HepG2 (cell line): ENCODE results near the gene NFATC4. TPM values are rescaled to one million over a fixed set of nuclear protein-coding genes. Genes with fewer than 3 reads are reported as not detected.

Experiments used
- ATAC-seq: fragments of 200-7000 bp; cut with Tn5 transposase; 3 replicates; pipeline ENCODE4 v1.9.1; 2020; ENCODE audit warnings: mild to moderate bottlenecking, moderate library complexity
- BruUV-seq: library from RNA; stranded (reverse); fragments of 400-500 nt; replicated peaks from 2 replicates; lab custom pipeline; 2021; lab: Mats Ljungman, UMichigan
- CTCF ChIA-PET: fragments of 300-600 bp; formaldehyde crosslinking; extraction: SDS; loops from one replicate; lab custom pipeline; 2021; ENCODE audit warnings: low total read pairs, inconsistent platforms, low intra/inter-chr PET ratio; lab: Yijun Ruan, JAX
- POLR2A ChIA-PET: fragments of 350-600 bp; sonication (Branson Sonifier 250); formaldehyde crosslinking; loops from one replicate; lab custom pipeline; 2020; ENCODE audit warnings: antibody characterized with exemption, inconsistent platforms; lab: Yijun Ruan, JAX
- DNase-seq: peaks from one replicate; pipeline ENCODE4 v3.0.0-alpha.2; 2015; ENCODE audit warnings: low spot score
- FAIRE-seq: peaks from 3 replicates; lab custom pipeline; 2011; peaks lifted over from hg19 to GRCh38; lab: Jason Lieb, UNC
- H2AFZ ChIP-seq: one replicate; pipeline ENCODE4 v1.6.1; 2011; ENCODE audit warnings: low read length, inconsistent platforms
- H3K27ac ChIP-seq: fragments of 300-600 bp; 3 replicates; pipeline ENCODE4 v1.8.0; 2011; ENCODE audit warnings: mixed run types, mild to moderate bottlenecking, mixed read lengths, low read length, inconsistent platforms; ENCODE audit not compliant: insufficient read depth; ENCODE audit errors: extremely low read length
- H3K27me3 ChIP-seq, 2 experiments: fragments of 200-600 bp in 1 of 2; 2 replicates in 1 of 2; 3 replicates in 1 of 2; pipeline versions ENCODE4 v1.6.0 to v1.8.0; 2011; ENCODE audit warnings: low read length in 2 of 2, mild to moderate bottlenecking in 2 of 2, moderate library complexity in 2 of 2, inconsistent platforms in 1 of 2; ENCODE audit not compliant: insufficient read depth in 2 of 2, control insufficient read depth in 1 of 2
- H3K36me3 ChIP-seq, 2 experiments: fragments of 200-600 bp in 1 of 2; replicated peaks in 1 of 2; 2 replicates in 1 of 2; 3 replicates in 1 of 2; pipeline versions ENCODE4 v1.5.1 to v1.8.0; 2011; ENCODE audit warnings: low read length in 2 of 2, inconsistent platforms in 1 of 2; ENCODE audit not compliant: insufficient read depth in 2 of 2, control insufficient read depth in 1 of 2
- H3K4me1 ChIP-seq: 2 replicates; pipeline ENCODE4 v1.5.1; 2012; ENCODE audit warnings: low read length, inconsistent platforms; ENCODE audit not compliant: insufficient read depth
- H3K4me2 ChIP-seq: 2 replicates; pipeline ENCODE4 v1.6.0; 2011; ENCODE audit warnings: low read depth, low read length, inconsistent platforms
- H3K4me3 ChIP-seq, 3 experiments: fragments of 200-600 bp in 1 of 3; sonication (generic), shearing (Covaris generic) in 1 of 3; replicated peaks in 1 of 3; 2 replicates each; pipeline ENCODE4 v1.5.1; 2011 to 2016; ENCODE audit warnings: low read length in 3 of 3, inconsistent platforms in 2 of 3, low read depth in 2 of 3, mild to moderate bottlenecking in 2 of 3, control low read depth in 1 of 3, mixed read lengths in 1 of 3; ENCODE audit not compliant: insufficient read depth in 1 of 3
- H3K79me2 ChIP-seq: one replicate; pipeline ENCODE4 v1.6.1; 2011; ENCODE audit warnings: low read length, inconsistent platforms; ENCODE audit not compliant: insufficient read depth
- H3K9ac ChIP-seq: 2 replicates; pipeline ENCODE4 v1.6.0; 2011; ENCODE audit warnings: mild to moderate bottlenecking, low read depth, low read length, inconsistent platforms; ENCODE audit not compliant: insufficient read depth
- H3K9me3 ChIP-seq: 2 replicates; pipeline ENCODE4 v1.5.1; 2012; ENCODE audit warnings: mild to moderate bottlenecking, low read length
- H4K20me1 ChIP-seq: 2 replicates; pipeline ENCODE4 v1.6.0; 2011; ENCODE audit warnings: inconsistent platforms, mild to moderate bottlenecking, low read length, moderate library complexity; ENCODE audit not compliant: insufficient read depth
- CHCHD3 ChIP-seq: sonication (generic); formaldehyde crosslinking; IDR thresholded peaks from 2 replicates; pipeline ENCODE4 v1.8.0; 2022; ENCODE audit warnings: mild to moderate bottlenecking, missing genetic modification reagents, moderate library complexity
- CREB1 ChIP-seq, 2 experiments: fragments of 450-650 bp in 1 of 2; IDR thresholded peaks; 2 replicates each; pipeline ENCODE4 v1.6.1; 2016 to 2017; ENCODE audit warnings: control low read depth in 1 of 2, mild to moderate bottlenecking in 1 of 2, missing compliant biosample characterization in 1 of 2, missing genetic modification characterization in 1 of 2
- GTF2F1 ChIP-seq: fragments of 150-350 bp; IDR thresholded peaks from 2 replicates; pipeline ENCODE4 v1.6.1; 2014; ENCODE audit warnings: low read length
- HCFC1 ChIP-seq: fragments of 150-350 bp; IDR thresholded peaks from 2 replicates; pipeline ENCODE4 v1.6.1; 2014; ENCODE audit warnings: low read depth, low read length
- KMT2A ChIP-seq: sonication (generic); formaldehyde crosslinking; IDR thresholded peaks from 2 replicates; pipeline ENCODE4 v1.4.0; 2020; ENCODE audit warnings: missing genetic modification reagents
- MBD4 ChIP-seq: IDR thresholded peaks from 2 replicates; pipeline ENCODE4 v1.6.1; 2012; ENCODE audit warnings: low read length, inconsistent platforms, borderline replicate concordance
- NR3C1 ChIP-seq: sonication (generic); formaldehyde crosslinking; IDR thresholded peaks from 2 replicates; pipeline ENCODE4 v1.4.0; 2020; ENCODE audit warnings: missing genetic modification reagents
- RARA ChIP-seq: IDR thresholded peaks from 2 replicates; pipeline ENCODE4 v1.6.1; 2016; ENCODE audit warnings: missing genetic modification reagents, missing compliant biosample characterization
- SMC3 ChIP-seq: IDR thresholded peaks from 2 replicates; pipeline ENCODE4 v1.6.1; 2011; ENCODE audit warnings: low read length, improper control_type of control experiment
- SP5 ChIP-seq: IDR thresholded peaks from 2 replicates; pipeline ENCODE4 v1.6.1; 2016; ENCODE audit warnings: low read depth, borderline replicate concordance
- WIZ ChIP-seq: sonication (generic); formaldehyde crosslinking; IDR thresholded peaks from 2 replicates; pipeline ENCODE4 v1.5.1; 2020; ENCODE audit warnings: mild to moderate bottlenecking, missing genetic modification reagents
- ZBTB20 ChIP-seq: sonication (generic); formaldehyde crosslinking; IDR thresholded peaks from 2 replicates; pipeline ENCODE4 v1.8.1; 2023; ENCODE audit warnings: missing genetic modification reagents, low read depth, mild to moderate bottlenecking, borderline replicate concordance
- ZEB1 ChIP-seq: IDR thresholded peaks from 2 replicates; pipeline ENCODE4 v1.6.1; 2012; ENCODE audit warnings: mild to moderate bottlenecking, low read depth, inconsistent platforms; ENCODE audit not compliant: insufficient replicate concordance
- ZFAT ChIP-seq: sonication (generic); formaldehyde crosslinking; conservative IDR thresholded peaks from 2 replicates; pipeline ENCODE4 v1.8.1; 2023; ENCODE audit warnings: missing genetic modification reagents, inconsistent platforms
- ZNF282 ChIP-seq: fragments of 450-650 bp; IDR thresholded peaks from 2 replicates; pipeline ENCODE4 v1.6.1; 2018; ENCODE audit not compliant: partially characterized antibody
- ZNF547 ChIP-seq: sonication (generic); formaldehyde crosslinking; IDR thresholded peaks from 2 replicates; pipeline ENCODE4 v1.5.1; 2020; ENCODE audit warnings: mild to moderate bottlenecking, missing genetic modification reagents
- ZNF550 ChIP-seq: sonication (generic); formaldehyde crosslinking; IDR thresholded peaks from 2 replicates; pipeline ENCODE4 v1.4.0; 2020; ENCODE audit warnings: mild to moderate bottlenecking, missing genetic modification reagents, borderline replicate concordance
- ZNF557 ChIP-seq: sonication (generic); formaldehyde crosslinking; IDR thresholded peaks from 2 replicates; pipeline ENCODE4 v1.4.0; 2020; ENCODE audit warnings: missing genetic modification reagents
- ZNF709 ChIP-seq: sonication (generic); formaldehyde crosslinking; IDR thresholded peaks from 2 replicates; pipeline ENCODE4 v1.5.0; 2020; ENCODE audit warnings: mild to moderate bottlenecking, missing genetic modification reagents
- WGBS: methylation state at CpG from one replicate; pipeline ENCODE4 v1.1.6; 2017; ENCODE audit warnings: low lambda C conversion rate; 5-methylcytosine and 5-hydroxymethylcytosine counted together
- in situ Hi-C: cut with HindIII; loops from 2 replicates; pipeline ENCODE4 v1.10.0; 2017; ENCODE audit warnings: low pct_unique_long_range_greater_than_20kb; ENCODE audit not compliant: extremely low pct_ligation_motif_present
- intact Hi-C: fragments of 100-400 bp; cut with micrococcal nuclease; formaldehyde crosslinking; loops from one replicate; pipeline ENCODE4 v1.10.0; 2022; ENCODE audit not compliant: unreplicated experiment
- polyA plus RNA-seq, 8 experiments: library from polyadenylated mRNA; depleted of rRNA in 3 of 8; stranded (reverse) in 7 of 8; unstranded in 1 of 8; fragments of >200 nt; fragmentation: Illumina TruSeq in 4 of 8; extraction: Trizol in 4 of 8; gene quantifications; 2 replicates each; pipeline versions ENCODE4 v1.2.1 to v1.2.3, GENCODE V29; 2011 to 2016; ENCODE audit warnings: low read depth in 4 of 8, missing spikeins in 1 of 8, mixed read lengths in 1 of 8; ENCODE audit not compliant: insufficient read depth in 1 of 8
- total RNA-seq, 5 experiments: library from RNA; depleted of rRNA; stranded (reverse); fragments of >200 nt; fragmentation: Illumina TruSeq; extraction: Trizol; gene quantifications; 2 replicates each; pipeline ENCODE4 v1.2.3, GENCODE V29; 2016; ENCODE audit warnings: low read depth in 1 of 5
- TF ChIP-seq, protein P1 (sequence below): IDR thresholded peaks from 2 replicates; pipeline ENCODE4 v1.6.1; 2012; ENCODE audit warnings: inconsistent platforms
- TF ChIP-seq, protein P2 (sequence below): sonication (generic); formaldehyde crosslinking; IDR thresholded peaks from 2 replicates; pipeline ENCODE4 v1.4.0; 2020; ENCODE audit warnings: missing genetic modification reagents
- TF ChIP-seq, protein P3 (sequence below): sonication (generic); formaldehyde crosslinking; IDR thresholded peaks from 2 replicates; pipeline ENCODE4 v1.5.1; 2020; ENCODE audit warnings: mild to moderate bottlenecking, moderate library complexity, missing genetic modification reagents

NFATC4 gene
- total and polyA plus RNA-seq, 2 of the 13 experiments (the other 11 are each of a cell fraction or from before 2014, with no cell fraction given) = 0.04 to 0.15 TPM

DNA sequence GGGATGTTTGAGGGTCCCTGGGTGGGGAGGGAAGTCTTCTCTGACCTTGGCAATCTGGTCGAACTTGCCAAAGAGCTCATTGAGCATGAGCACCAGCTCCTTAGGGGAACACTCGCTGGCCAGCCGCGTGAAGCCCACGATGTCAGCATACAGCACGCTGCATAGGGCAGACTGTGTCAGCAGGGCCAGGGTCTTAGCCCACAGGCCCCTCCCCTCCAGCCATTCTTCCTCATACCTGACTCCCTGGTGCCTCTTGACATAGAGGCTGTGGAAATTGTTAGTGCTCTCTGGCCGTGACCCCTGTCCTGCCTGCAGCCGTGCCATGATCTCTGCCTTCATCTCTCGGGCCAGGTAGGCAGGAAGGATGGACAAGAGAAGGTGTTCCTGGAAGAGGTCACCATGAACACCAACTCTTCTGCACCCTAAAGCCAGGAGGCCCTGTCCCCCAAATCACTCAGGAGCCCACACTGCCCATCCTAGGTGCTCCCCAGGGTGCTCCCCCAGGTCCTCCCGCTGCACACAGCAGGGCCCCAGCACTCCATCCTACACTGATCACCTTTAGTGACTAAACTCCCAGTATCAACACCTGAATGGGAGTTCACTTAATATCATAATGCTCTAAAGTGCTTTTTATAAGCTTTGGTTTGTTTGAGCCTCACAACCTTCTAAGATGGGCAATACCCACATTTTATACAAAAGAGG is 36.9 kb upstream of the NFATC4 start (continued):
- TF ChIP-seq, protein P1, sequence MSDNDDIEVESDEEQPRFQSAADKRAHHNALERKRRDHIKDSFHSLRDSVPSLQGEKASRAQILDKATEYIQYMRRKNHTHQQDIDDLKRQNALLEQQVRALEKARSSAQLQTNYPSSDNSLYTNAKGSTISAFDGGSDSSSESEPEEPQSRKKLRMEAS = no peak
- TF ChIP-seq ZEB1 = no peak
- TF ChIP-seq CHCHD3 = 0 out of 2 replicates have a peak, but pooled peaks have one; percentile 24
- TF ChIP-seq SMC3 = no peak
- no peak for TF ChIP-seq ZBTB20
- TF ChIP-seq CREB1 (IDR thresholded peaks at IDR 0.05) = no peak
- TF ChIP-seq CREB1 (CRISPR knock-in tag; IDR thresholded peaks at IDR 0.05) = no peak
- no peak for TF ChIP-seq ZFAT
- no peak for TF ChIP-seq HCFC1

DNA sequence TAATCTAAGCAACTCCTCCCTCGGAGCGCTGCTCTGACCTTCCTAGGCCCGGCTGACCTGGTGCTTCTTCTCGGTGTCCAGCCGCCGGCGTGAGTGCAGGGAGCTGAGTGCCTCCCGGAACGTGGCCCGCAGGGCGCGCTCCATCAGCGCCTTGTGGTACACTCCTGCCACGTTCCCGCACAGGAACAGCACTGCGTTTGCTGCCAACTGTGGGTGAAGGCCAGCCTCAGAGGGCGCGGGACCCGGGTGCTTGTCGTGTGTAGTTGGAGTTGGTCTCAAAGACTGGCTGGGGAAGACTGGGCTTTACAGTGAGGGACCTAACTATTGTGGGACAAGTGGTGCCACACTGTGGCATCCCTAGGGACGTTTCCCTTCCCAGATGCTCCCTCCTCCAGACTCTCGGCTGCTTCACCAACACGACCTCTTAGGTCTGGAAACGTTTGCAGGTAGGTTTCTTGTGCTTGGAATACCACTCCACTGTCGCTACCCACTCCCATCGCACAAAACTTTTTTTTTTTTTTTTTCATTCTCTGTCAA is 36.2 kb upstream of the NFATC4 start:
- peak; percentile 14 for ATAC-seq
- no peak for DNase-seq
- Histone ChIP-seq H3K9me3 (no peaks in the 10 kb centered on the region), H2AFZ (no peak overlapping the region), H3K36me3 (no peaks in the 10 kb centered on the region), H3K4me1 (peaks cover 30% of the 10 kb centered on the region), H3K27ac (no peak overlapping the region), H3K4me2 (peak overlapping the region; percentile 92), H4K20me1 (no peaks in the 10 kb centered on the region), H3K9ac (no peak overlapping the region), H3K27me3 (peaks cover 29 to 84% of the 10 kb centered on the region in 2 experiments), H3K4me3 (peak overlapping the region in 1 of 3 experiments; percentile 70; a peak in 2 of 6 replicates), H3K79me2 (no peaks in the 10 kb centered on the region)
- 47% methylated on average over 26 of the region's 26 CpGs for WGBS
- ChIA-PET POLR2A (interaction anchor here (1.0 to 4.3 kb wide), 10 partner anchors 13 to 111 kb away, joined by 3 to 98 read pairs (median 12); partner anchors contain the start of genes CBLN3, CIDEB, DHRS1 and KHNYN), CTCF (interaction anchor here (0.7 to 10.2 kb wide), 9 partner anchors 18 to 110 kb away, joined by 3 to 235 read pairs (median 6); partner anchors contain the start of genes CBLN3, CIDEB, DHRS1 and KHNYN)
- intact Hi-C loops (loop anchor here (1.0 to 5.0 kb wide), 3 partner anchors 89 to 1564 kb away; partner anchors contain the start of genes OXA1L and TINF2), in situ Hi-C loops (loop anchor here (5.0 kb wide), 1 partner anchor 101 kb away; no protein-coding TSS in a partner anchor)
- BruUV-seq = no TSS peak
- FAIRE-seq = no peak
- TF ChIP-seq, protein P2, sequence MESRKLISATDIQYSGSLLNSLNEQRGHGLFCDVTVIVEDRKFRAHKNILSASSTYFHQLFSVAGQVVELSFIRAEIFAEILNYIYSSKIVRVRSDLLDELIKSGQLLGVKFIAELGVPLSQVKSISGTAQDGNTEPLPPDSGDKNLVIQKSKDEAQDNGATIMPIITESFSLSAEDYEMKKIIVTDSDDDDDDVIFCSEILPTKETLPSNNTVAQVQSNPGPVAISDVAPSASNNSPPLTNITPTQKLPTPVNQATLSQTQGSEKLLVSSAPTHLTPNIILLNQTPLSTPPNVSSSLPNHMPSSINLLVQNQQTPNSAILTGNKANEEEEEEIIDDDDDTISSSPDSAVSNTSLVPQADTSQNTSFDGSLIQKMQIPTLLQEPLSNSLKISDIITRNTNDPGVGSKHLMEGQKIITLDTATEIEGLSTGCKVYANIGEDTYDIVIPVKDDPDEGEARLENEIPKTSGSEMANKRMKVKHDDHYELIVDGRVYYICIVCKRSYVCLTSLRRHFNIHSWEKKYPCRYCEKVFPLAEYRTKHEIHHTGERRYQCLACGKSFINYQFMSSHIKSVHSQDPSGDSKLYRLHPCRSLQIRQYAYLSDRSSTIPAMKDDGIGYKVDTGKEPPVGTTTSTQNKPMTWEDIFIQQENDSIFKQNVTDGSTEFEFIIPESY (CRISPR knock-in tag) = peak; percentile 90
- TF ChIP-seq KMT2A (CRISPR knock-in tag) (no peak), GTF2F1 (no peak), ZNF557 (no peak), ZNF550 (CRISPR knock-in tag) (peak; percentile 87), RARA (CRISPR knock-in tag) (no peak), ZNF547 (CRISPR knock-in tag) (no peak), SP5 (CRISPR knock-in tag) (no peak), MBD4 (no peak), WIZ (CRISPR knock-in tag) (no peak), ZNF282 (no peak), ZNF709 (CRISPR knock-in tag) (no peak), NR3C1 (CRISPR knock-in tag) (no peak)
- TF ChIP-seq, protein P3, sequence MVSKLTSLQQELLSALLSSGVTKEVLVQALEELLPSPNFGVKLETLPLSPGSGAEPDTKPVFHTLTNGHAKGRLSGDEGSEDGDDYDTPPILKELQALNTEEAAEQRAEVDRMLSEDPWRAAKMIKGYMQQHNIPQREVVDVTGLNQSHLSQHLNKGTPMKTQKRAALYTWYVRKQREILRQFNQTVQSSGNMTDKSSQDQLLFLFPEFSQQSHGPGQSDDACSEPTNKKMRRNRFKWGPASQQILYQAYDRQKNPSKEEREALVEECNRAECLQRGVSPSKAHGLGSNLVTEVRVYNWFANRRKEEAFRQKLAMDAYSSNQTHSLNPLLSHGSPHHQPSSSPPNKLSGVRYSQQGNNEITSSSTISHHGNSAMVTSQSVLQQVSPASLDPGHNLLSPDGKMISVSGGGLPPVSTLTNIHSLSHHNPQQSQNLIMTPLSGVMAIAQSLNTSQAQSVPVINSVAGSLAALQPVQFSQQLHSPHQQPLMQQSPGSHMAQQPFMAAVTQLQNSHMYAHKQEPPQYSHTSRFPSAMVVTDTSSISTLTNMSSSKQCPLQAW (CRISPR knock-in tag) = peak; percentile 80
